Measurements from ENCODE around the gene UBTF.

The UBTF gene

DNA sequence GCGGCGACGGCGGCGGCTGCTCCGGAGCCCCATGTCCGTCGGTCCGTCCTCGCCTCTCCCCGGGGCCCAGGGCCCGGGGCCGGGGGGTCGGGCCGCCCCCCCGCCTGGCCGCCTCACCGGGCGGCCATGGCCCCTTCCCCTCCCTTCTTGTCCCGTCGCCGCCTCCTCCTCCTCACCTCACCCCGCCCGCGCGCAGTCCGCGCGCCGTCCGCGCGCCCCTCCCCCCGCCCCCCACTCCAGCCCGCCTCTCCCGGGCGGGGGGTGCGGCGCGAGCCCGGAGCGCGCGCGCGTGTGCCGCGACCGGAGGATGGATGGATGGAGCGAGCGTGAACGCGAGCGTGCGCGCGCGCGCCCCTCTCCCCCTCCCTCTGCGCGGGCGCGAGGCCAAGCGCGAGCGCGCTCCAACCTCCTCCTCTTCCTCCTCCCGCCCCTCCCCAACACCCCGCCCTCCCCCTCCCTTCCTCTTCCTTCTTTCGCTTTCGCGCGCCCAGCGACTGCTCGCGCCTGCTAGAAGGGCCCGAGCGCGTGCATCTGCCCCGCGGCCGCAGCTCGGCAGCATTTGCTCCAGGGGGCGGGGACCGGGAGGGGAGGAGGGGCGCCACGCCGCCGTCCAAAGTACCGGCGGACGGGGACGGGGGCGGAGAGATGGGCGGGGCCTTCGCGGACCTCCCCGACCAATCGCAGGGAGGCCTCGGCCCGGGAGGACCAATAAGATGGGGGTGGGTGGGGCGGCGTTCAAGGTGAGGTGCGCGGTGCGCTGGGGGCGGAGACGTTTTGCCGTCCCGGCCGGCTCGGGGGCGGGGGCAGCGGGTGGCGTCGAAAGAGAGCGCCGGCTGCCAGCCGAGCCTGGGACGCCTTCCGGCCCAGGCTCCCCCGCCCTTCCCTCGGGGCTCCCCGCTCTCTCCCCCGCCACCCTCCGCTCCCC lies 19.7 kb downstream of the UBTF start, which contains the start of gene ATXN7L3:
ATXN7L3 (minus strand) TSS at position 332 of the 925 bp plus-strand sequence. CDS start 1,814 bp downstream, outside the sequence.
- H3K9ac ChIP-seq (ENCODE audit: low read depth, low read length) = peak within 1 kb of the TSS; percentile 98
- H3K4me1 ChIP-seq (ENCODE audit: insufficient read depth, low read length) = peaks cover 36% of the 10 kb centered on the region
- H3K27ac ChIP-seq (ENCODE audit: low read length) = peak within 1 kb of the TSS; percentile 93
- no peaks in the 10 kb centered on the region for H3K9me3 ChIP-seq (ENCODE audit: insufficient read depth, low read length, severe bottlenecking)
- H3K79me2 ChIP-seq (ENCODE audit: insufficient read depth, low read length) = peaks cover 44% of the 10 kb centered on the region
- peak; percentile 100 for DNase-seq
- H3K27me3 ChIP-seq (ENCODE audit: insufficient read depth, low read length, poor library complexity) = no peaks in the 10 kb centered on the region
- H3K4me3 ChIP-seq (ENCODE audit: low read depth in 1 of 2, low read length in 2 of 2) = peak within 1 kb of the TSS; percentile 74 to 88
- peak within 1 kb of the TSS; percentile 84 for H2AFZ ChIP-seq (ENCODE audit: low read depth, low read length)
- TF ChIP-seq, protein P1, sequence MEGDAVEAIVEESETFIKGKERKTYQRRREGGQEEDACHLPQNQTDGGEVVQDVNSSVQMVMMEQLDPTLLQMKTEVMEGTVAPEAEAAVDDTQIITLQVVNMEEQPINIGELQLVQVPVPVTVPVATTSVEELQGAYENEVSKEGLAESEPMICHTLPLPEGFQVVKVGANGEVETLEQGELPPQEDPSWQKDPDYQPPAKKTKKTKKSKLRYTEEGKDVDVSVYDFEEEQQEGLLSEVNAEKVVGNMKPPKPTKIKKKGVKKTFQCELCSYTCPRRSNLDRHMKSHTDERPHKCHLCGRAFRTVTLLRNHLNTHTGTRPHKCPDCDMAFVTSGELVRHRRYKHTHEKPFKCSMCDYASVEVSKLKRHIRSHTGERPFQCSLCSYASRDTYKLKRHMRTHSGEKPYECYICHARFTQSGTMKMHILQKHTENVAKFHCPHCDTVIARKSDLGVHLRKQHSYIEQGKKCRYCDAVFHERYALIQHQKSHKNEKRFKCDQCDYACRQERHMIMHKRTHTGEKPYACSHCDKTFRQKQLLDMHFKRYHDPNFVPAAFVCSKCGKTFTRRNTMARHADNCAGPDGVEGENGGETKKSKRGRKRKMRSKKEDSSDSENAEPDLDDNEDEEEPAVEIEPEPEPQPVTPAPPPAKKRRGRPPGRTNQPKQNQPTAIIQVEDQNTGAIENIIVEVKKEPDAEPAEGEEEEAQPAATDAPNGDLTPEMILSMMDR (IDR thresholded peaks at IDR 0.05; ENCODE audit: borderline replicate concordance, extremely low read depth, low read length, poor library complexity, severe bottlenecking) = no peak
- no peak for TF ChIP-seq EZH2 (IDR thresholded peaks at IDR 0.05; ENCODE audit: borderline replicate concordance, low read depth, low read length, severe bottlenecking)
- peaks cover 19% of the 10 kb centered on the region for H4K20me1 ChIP-seq (ENCODE audit: insufficient read depth, low read length)
- peaks cover 30% of the 10 kb centered on the region for H3K36me3 ChIP-seq (ENCODE audit: insufficient read depth, low read length)
- peak; percentile 79 for ATAC-seq (ENCODE audit: insufficient read depth, low read depth)
- peak within 1 kb of the TSS; percentile 97 for H3K4me2 ChIP-seq (ENCODE audit: insufficient read depth, low read length)

DNA sequence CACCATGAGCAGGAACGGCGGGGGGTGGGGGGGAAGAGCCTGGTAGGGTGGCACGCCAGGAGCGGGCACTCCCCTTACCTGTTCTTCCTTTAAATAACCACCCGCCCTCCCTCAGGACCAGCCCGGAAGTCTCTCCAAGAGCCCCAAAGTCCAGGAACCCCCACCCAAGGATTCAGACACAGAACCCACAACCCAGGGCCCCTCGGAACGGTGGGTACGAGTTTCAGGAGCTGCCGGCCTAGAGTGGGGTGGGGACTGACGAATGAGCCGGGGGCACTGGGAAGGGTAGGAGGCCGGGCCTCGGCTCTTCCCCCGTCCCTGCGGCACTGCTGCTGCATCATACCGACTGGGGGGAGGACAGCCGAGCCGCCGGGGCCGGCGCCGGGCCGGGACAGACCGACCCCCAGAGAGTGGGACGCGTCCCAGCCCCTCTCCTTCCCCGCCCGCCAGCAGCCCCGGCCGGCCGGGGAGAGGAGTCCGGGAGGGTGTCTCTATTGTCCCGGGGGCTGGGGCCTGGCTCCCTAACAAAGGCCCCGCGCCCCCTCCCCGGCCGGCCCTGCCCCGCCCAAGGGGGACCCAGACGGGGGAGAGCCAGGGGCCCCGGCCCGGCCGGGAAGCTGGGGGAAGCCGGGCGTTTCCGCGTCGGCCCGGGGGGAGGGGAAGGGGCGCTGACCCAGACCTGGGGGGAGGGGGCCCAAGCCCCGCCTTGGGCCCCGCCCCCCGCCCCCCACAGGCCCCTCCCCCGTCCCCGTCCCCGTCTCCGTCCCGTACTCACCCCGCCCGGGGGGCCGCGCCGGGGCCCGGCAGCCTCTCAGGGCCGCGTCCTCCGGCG lies 20.5 kb downstream of the UBTF start:
- H3K36me3 ChIP-seq (ENCODE audit: insufficient read depth, low read length) = peaks cover 39% of the 10 kb centered on the region
- no peak for TF ChIP-seq EZH2 (IDR thresholded peaks at IDR 0.05; ENCODE audit: borderline replicate concordance, low read depth, low read length, severe bottlenecking)
- TF ChIP-seq, protein P1 (IDR thresholded peaks at IDR 0.05; ENCODE audit: borderline replicate concordance, extremely low read depth, low read length, poor library complexity, severe bottlenecking) = no peak
- peaks cover 44% of the 10 kb centered on the region for H3K79me2 ChIP-seq (ENCODE audit: insufficient read depth, low read length)
- H3K27ac ChIP-seq (ENCODE audit: low read length) = peak overlapping the region; percentile 79
- ATAC-seq (ENCODE audit: insufficient read depth, low read depth) (peak; percentile 13), DNase-seq (peak; percentile 69)
- H3K27me3 ChIP-seq (ENCODE audit: insufficient read depth, low read length, poor library complexity) = no peaks in the 10 kb centered on the region
- H3K4me2 ChIP-seq (ENCODE audit: insufficient read depth, low read length) = peak overlapping the region; percentile 97
- H3K9me3 ChIP-seq (ENCODE audit: insufficient read depth, low read length, severe bottlenecking) = no peaks in the 10 kb centered on the region
- H3K4me3 ChIP-seq (ENCODE audit: low read depth in 1 of 2, low read length in 2 of 2) = peak overlapping the region; percentile 71 to 88
- peaks cover 33% of the 10 kb centered on the region for H3K4me1 ChIP-seq (ENCODE audit: insufficient read depth, low read length)
- H4K20me1 ChIP-seq (ENCODE audit: insufficient read depth, low read length) = peaks cover 19% of the 10 kb centered on the region
- peak overlapping the region; percentile 57; the same call in 1 of the 2 replicates for H2AFZ ChIP-seq (ENCODE audit: low read depth, low read length)
- H3K9ac ChIP-seq (ENCODE audit: low read depth, low read length) = peak overlapping the region; percentile 68

DNA sequence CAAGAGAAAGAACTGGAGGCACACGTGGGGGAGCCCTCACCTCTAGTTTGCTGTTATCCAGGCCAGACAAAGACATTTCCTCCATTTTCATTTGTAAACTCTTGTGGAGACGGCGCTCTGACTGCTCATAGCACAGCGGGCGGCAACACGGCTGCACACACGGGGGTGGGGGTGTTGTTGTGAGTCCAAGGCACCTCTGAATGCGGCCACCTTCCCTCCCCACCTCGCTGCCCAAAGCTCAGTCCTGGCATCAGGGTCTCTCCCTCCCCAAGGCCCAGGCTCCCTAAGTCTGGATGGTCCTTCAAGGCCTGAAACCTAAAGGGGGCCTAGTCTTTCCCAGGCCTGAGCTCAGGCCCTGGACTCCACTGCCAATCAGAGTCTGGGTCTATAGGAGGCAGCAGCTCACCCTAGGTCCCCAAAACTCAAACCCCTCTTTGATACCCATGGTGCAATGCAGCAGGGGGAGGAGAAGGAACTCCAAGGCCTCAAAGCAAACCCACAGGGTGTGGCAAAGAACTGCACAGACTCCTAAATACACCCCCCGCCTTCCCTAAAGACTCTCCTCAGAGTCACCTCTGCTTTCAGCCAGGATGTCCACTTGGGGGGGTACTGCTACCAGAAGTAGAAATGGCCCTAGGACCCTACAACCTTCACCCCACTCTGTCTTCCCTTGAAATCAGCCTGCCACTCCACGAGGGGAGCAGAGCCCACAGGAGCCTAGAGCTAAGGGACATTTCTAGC lies 21.3 kb downstream of the UBTF start:
- H3K79me2 ChIP-seq (ENCODE audit: insufficient read depth, low read length) = peaks cover 44% of the 10 kb centered on the region
- H3K4me3 ChIP-seq (ENCODE audit: low read depth in 1 of 2, low read length in 2 of 2) = peak overlapping the region; percentile 71 to 88; a peak in 3 of 4 replicates
- H3K4me1 ChIP-seq (ENCODE audit: insufficient read depth, low read length) = peaks cover 30% of the 10 kb centered on the region
- peaks cover 24% of the 10 kb centered on the region for H4K20me1 ChIP-seq (ENCODE audit: insufficient read depth, low read length)
- peaks cover 47% of the 10 kb centered on the region for H3K36me3 ChIP-seq (ENCODE audit: insufficient read depth, low read length)
- no peaks in the 10 kb centered on the region for H3K9me3 ChIP-seq (ENCODE audit: insufficient read depth, low read length, severe bottlenecking)
- peak overlapping the region; percentile 79 for H3K27ac ChIP-seq (ENCODE audit: low read length)
- TF ChIP-seq EZH2 (IDR thresholded peaks at IDR 0.05; ENCODE audit: borderline replicate concordance, low read depth, low read length, severe bottlenecking) = no peak
- TF ChIP-seq, protein P1 (IDR thresholded peaks at IDR 0.05; ENCODE audit: borderline replicate concordance, extremely low read depth, low read length, poor library complexity, severe bottlenecking) = peak; percentile 27
- H2AFZ ChIP-seq (ENCODE audit: low read depth, low read length) = peak overlapping the region; percentile 57; the same call in 1 of the 2 replicates
- H3K4me2 ChIP-seq (ENCODE audit: insufficient read depth, low read length) = peak overlapping the region; percentile 97
- peak overlapping the region; percentile 68 for H3K9ac ChIP-seq (ENCODE audit: low read depth, low read length)
- DNase-seq (peak; percentile 67), ATAC-seq (ENCODE audit: insufficient read depth, low read depth) (peak; percentile 27)
- H3K27me3 ChIP-seq (ENCODE audit: insufficient read depth, low read length, poor library complexity) = no peaks in the 10 kb centered on the region

Measured in DND-41 (cell line).